ENCODE data around the gene DDHD1.

The DDHD1 gene

GRCh38 chr14:53010193-53011040, 142.7 kb downstream of the DDHD1 start:
- H3K4me3 ChIP-seq (ENCODE audit: low read length): no peak overlapping the region
- no peak for DNase-seq (ENCODE audit: low read depth, low spot score)

- no peak for DNase-seq (ENCODE audit: low read depth, low spot score)
- no peak overlapping the region for H3K4me3 ChIP-seq (ENCODE audit: low read length)
Measured at GRCh38 chr14:53006931-53007562, 146.1 kb downstream of the DDHD1 start.

GRCh38 chr14:53004976-53005375, 148.1 kb downstream of the DDHD1 start:
- DNase-seq (ENCODE audit: low read depth, low spot score): no peak
- H3K4me3 ChIP-seq (ENCODE audit: low read length): no peak overlapping the region

GRCh38 chr14:53003776-53004175, 149.3 kb downstream of the DDHD1 start:
- H3K4me3 ChIP-seq (ENCODE audit: low read length): no peak overlapping the region
- DNase-seq (ENCODE audit: low read depth, low spot score): no peak

- H3K4me3 ChIP-seq (ENCODE audit: low read length): no peak overlapping the region
- DNase-seq (ENCODE audit: low read depth, low spot score): peak; percentile 36
Measured at GRCh38 chr14:53002576-53002975, 150.5 kb downstream of the DDHD1 start.

- no peak for DNase-seq (ENCODE audit: low read depth, low spot score)
- H3K4me3 ChIP-seq (ENCODE audit: low read length): no peak overlapping the region
Measured at GRCh38 chr14:53001787-53002378, 151.2 kb downstream of the DDHD1 start.

- DNase-seq (ENCODE audit: low read depth, low spot score): no peak
- no peak overlapping the region for H3K4me3 ChIP-seq (ENCODE audit: low read length)
Measured at GRCh38 chr14:52998376-52999015, 154.6 kb downstream of the DDHD1 start.

GRCh38 chr14:52996493-52996892, 156.6 kb downstream of the DDHD1 start:
- DNase-seq (ENCODE audit: low read depth, low spot score): no peak

GRCh38 chr14:52995998-52996397, 157.1 kb downstream of the DDHD1 start:
- no peak overlapping the region for H3K4me3 ChIP-seq (ENCODE audit: low read length)
- DNase-seq (ENCODE audit: low read depth, low spot score): no peak

More at GRCh38 chr14:52996493-52996892, 156.6 kb downstream of the DDHD1 start:
- H3K4me3 ChIP-seq (ENCODE audit: low read length): no peak overlapping the region

- DNase-seq (ENCODE audit: low read depth, low spot score): no peak
- H3K4me3 ChIP-seq (ENCODE audit: low read length): no peak overlapping the region
Measured at GRCh38 chr14:52992236-52992870, 160.8 kb downstream of the DDHD1 start.

GRCh38 chr14:52988139-52988538, 165.0 kb downstream of the DDHD1 start:
- no peak overlapping the region for H3K4me3 ChIP-seq (ENCODE audit: low read length)
- no peak for DNase-seq (ENCODE audit: low read depth, low spot score)

GRCh38 chr14:52987514-52987913, 165.6 kb downstream of the DDHD1 start:
- DNase-seq (ENCODE audit: low read depth, low spot score): no peak
- no peak overlapping the region for H3K4me3 ChIP-seq (ENCODE audit: low read length)

- no peak overlapping the region for H3K4me3 ChIP-seq (ENCODE audit: low read length)
- DNase-seq (ENCODE audit: low read depth, low spot score): no peak
Measured at GRCh38 chr14:52987042-52987441, 166.1 kb downstream of the DDHD1 start.
